NCI-H1436 treated with DMSO at 0.1 percent for 48 hours (cell line): ENCODE results near the gene DPF1.
"Not testable (repeated sequence)": the region's sequence is repeated elsewhere in the genome, so short reads cannot be mapped to it uniquely, and the experiment has no call there.

Experiments
- DNase-seq: peaks from one replicate; lab custom pipeline; 2025; lab: John Stamatoyannopoulos, UW

The DPF1 gene

GRCh38 chr19:38224014-38224862, at the start of gene DPF1:
Gene DPF1 (minus strand): TSS chr19:38224222. CDS start chr19:38224142, 80 bp downstream.
- no peak for DNase-seq

DNA sequence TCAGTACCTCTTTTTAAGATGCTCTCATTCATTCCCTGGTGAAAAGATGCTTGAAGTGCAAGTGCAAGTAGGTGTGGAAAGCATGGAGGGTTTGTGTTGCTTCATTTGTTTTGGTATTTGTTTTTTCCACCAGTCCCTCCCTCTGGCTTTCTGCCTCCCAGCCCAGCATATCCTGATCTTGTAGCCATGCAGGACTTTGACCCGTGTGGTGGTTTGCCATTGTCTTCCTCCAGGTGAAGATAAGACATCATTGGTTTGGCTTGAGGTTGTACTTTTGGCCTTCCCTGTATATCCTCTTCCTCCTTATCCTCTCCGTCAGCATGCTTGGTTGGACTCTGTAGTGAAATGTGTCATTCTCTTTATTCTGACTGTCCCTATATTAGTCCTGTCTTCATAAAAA, 49.5 kb upstream of the DPF1 start:
- DNase-seq, result no peak

- DNase-seq, result no peak
Observed at GRCh38 chr19:38270587-38271167, 46.7 kb upstream of the DPF1 start.

DNA sequence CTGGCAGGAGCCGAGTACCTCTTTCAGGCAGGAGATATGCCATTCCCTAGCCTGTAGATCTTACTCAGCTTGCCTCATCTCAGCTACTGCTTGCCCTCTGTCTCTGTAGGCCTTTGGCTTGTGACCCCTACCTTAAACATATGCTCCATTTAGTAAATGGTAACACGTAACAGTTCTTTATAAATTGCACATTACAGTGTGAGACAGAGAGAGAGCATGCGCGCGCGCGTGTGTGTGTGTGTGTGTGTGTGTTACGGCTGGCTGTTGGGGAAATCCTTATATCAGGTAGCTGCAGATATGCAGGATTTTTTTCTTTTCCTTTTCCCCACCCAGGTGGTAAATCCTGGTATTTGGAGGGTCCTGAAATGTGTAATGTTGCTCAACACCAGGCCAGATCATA, 44.5 kb upstream of the DPF1 start:
- DNase-seq, result no peak

DNA sequence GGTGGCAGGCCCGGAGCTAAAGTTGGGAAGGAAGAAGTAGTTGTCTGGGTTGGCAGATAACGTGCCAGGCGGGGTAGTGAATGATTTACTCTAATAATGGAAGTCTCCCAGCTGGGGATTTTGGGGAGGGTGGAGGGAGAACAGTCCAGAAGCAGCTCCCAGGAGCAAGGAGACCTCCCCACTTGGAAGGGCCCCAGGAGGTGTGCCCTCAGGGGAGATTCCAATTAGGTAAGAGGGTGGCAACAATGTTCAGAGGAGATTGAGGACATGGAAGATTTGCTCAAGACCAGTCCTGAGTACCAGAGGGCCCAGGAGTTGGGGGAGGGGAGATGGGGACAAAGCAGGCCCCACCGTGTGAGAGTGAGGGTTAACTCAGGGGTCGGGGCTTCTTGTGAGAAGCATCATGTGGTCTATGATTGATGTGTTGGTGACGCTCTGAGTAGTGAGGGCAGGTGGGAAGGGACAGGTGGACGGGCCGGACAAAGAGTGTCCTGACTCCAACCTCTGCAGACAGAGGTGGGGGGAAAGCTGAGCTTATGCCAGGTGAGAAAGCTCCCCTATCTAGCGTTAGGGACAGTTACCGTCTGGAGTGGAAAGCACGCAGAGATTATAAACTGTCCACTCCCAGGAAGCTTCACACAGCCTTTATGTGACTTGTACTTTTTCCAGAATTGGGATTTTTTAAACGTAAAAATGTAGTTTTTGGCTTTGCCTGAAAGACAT, 43.9 kb upstream of the DPF1 start:
- DNase-seq, result no peak

- DNase-seq, result no peak
Observed at GRCh38 chr19:38266981-38267597, 43.1 kb upstream of the DPF1 start.

DNA sequence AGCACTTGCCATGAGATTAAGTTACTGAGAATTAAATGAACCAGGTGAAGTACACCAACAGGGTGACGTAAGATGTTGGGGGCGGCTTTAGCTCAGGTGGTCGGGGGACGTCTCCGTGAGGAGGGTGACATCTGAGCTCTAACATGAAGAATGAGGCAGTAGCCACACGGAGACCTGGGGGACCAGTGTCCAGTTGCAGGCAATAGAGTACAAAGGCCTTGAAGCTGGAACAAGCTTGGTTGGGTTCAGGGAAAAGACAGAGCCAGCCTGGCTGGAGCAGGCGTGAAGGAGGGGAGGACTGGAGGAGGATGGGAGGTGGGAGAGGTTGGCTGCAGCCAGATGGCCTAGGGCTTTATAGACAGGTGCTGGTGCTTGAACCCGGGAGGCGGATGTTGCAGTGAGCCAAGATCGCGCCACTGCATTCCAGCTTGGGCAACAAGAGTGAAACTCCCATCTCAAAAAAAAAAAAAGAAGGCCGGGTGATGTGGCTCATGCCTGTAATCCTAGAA, 42.0 kb upstream of the DPF1 start:
- no peak for DNase-seq

DNA sequence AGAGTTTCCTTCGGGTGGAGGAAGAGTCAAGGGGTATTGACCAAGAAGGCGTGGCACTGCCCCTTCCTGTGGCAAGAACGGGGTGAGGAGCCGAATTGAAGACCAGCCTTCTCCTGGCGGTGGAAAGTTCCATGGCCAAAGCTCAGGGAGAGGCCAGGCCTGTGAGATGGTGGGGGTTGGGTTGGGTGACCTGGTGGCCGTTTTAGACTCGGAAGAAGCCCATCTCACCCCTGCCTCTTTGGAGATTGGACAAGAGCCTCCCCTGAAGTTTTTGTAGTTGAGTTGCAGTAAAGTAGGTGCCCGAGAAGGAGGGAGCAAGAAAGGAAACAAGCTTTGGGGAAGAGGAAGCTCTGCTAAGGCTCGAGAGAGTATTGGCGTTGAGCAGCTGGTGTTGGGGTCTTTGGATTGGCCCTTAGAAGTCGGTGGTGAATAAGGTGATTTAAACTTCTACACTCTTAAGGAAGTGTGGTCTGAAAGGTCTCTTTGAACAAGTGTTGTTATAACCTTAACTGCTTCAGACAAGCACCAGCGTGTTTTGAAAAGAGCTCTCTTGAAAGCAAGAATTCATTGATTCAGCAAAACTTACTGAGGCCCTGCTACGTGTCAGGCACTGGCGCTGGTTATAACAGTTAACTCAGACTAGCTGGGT, 41.3 kb upstream of the DPF1 start:
- no peak for DNase-seq

DNA sequence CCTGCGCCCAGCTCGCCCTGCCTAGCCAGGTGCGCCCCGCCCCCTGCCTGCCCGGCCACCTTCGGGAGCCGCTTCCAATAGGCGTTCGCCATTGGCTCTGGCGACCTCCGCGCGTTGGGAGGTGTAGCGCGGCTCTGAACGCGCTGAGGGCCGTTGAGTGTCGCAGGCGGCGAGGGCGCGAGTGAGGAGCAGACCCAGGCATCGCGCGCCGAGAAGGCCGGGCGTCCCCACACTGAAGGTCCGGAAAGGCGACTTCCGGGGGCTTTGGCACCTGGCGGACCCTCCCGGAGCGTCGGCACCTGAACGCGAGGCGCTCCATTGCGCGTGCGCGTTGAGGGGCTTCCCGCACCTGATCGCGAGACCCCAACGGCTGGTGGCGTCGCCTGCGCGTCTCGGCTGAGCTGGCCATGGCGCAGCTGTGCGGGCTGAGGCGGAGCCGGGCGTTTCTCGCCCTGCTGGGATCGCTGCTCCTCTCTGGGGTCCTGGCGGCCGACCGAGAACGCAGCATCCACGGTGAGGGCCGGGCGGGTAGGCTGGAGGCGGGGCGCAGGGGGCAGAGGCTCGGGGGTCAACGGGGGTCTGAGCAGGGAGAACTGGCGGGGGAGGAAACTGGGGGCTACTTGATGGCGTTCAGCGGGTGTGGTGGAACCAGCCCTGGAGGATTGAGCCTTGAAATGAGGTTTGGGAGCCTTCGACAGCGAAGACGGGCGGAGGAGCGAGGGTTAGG, 40.6 kb upstream of the DPF1 start, which contains the start of gene SPINT2:
TSS of gene SPINT2 (plus strand) at position 88 of the 727 bp plus-strand sequence. CDS start at position 408, 320 bp downstream.
- no peak for DNase-seq

DNA sequence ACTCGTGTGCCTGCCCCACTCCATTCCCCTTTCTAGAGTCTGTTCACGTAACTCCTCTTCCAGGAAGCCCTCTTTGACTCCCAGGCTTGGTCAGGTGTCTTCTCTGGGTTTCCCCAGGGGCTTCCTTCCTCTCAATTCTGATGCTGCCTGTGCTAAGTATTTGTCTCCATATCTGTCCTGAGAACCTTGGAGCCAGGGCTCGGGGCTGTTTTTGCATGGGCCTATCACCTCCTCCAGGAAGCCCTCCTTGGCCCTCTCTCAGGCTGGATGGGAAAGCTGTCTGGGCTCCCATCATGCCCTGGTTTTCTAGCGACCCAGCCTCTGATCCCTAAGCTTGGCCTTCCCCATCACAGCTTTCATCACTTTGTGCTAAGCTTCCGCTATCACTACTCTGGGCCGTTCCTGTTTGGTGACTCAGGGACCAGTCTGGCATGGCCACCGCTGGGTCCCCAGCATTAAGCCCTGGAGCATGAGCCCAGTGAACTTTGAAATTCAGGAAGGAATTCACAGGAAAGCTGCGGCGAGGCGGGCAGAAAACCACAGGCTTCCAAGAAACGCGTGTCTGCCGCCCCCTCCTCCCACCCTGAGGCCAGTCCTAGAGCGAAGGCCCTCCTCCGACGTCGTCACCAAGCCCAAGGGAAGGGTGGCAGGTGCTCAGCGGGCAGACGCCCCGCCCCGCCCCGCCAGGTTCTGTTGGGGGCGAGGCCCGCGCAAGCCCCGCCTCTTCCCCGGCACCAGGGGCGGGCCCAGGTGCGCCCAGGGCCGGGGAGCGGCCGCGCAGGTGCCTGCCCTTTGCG, 39.9 kb upstream of the DPF1 start:
- DNase-seq, result peak; percentile 76

GRCh38 chr19:38262585-38263268, 38.7 kb upstream of the DPF1 start:
- DNase-seq, result no peak

- DNase-seq, result not testable (repeated sequence)
Observed at GRCh38 chr19:38261942-38262341, 37.9 kb upstream of the DPF1 start.

- no peak for DNase-seq
Observed at GRCh38 chr19:38255383-38256014, 31.5 kb upstream of the DPF1 start.

- DNase-seq, result no peak
Observed at GRCh38 chr19:38253788-38254187, 29.8 kb upstream of the DPF1 start.

DNA sequence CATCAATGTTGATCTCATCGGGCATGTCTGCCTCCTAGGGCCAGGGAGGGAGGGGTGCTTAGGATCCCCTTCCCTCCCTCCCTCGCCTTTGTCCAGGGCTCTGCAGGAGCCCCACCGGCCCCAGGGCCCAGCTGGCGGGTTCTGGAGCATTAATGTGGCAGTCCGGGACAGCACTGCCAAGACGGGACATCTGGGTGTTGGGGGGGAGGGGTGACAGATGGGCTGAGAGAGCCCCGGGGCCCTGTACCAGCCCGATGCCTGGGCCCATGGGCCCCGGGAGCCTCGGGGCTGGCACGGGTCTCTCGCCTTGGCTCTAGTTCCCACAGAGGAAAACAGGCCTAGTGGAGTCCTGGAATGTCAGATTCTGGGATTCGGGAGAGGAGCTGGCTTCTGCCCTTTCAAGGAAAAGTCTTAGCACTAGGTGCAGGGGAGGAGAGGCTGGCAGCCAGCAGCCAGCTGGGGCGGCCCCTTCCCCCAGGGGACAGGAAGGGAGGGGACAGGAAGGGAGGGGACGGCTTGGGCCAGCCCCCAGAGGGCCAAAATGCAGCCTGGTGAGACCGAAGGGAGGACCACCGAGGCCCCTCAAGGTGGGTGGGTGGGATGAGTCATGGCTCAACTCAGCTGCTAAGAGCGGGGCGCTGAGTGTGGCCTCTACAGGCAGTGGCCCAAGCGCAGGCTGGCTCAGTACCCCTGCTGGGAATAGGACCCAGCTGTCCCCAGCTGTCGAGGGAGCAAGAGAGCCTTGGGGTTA, 29.1 kb upstream of the DPF1 start:
- no peak for DNase-seq

DNA sequence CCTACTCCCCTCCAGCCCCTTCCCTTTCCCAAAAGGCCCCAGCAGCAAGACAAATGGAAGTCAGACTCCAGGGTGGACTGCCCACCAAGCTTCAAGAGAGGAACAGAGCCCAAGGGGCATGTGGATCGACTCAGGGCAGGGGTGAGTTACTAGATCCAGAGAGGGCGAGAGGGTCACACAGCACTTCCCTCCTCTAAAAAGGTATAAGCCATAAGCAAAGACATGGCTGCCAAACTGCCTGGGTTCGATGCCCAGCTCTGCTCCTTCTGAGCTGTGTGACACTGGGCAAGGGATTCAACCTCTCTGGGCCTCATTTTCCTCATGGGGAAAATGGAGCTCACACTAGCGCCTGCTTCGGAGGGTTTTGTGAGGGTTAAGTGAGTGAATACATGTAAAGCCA, 28.4 kb upstream of the DPF1 start:
- no peak for DNase-seq

DNA sequence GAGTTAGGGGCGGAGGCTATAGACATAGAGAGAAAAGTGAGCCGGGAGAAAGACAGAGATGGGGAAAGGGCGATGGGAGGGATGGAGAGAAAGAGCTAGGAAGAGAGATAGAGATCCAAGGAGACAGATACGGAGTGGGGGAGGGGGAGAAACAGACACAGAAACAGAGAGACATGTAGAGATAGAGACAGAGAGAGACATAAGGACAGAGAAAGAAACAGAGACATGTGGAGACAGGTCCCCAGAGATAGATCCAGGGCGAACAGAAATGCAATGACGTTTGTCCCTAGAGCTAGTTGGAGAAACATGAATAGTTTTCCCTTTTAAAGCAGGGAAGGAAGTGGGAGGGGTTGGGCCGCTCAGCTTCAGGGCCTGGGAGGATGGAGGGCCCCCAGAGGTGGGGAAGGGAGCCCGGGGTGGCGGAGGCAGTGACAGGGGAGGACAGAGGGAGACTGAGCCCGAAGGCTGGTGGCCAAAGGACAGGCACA, 27.6 kb upstream of the DPF1 start:
- DNase-seq, result no peak
